Measurements from ENCODE around the gene LPAR3.

DNA sequence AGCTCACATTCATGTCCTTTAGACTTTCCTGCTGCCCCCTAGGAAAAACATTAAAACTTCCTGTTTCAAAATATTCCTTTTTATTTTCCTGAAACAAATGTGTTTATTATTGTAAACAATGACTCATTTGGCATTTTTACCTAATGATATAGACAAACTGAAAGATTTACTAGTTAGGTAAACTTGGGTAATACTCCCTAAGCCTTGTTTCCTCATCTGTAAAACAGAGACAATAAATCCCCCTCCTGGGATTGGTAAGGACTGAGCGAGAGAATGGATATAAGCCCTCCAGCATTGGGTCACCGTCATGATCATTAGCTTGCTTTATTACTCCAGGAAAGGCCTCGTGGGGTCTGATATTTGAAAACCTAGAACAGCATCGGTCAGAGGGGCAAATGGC is 59.8 kb downstream of the LPAR3 start:
- no peak for TF ChIP-seq EZH2 (IDR thresholded peaks at IDR 0.05; ENCODE audit: insufficient read depth, poor library complexity, severe bottlenecking)
- no peak for TF ChIP-seq EZH2phosphoT487 (IDR thresholded peaks at IDR 0.05; ENCODE audit: insufficient read depth, low read depth)
